HG03175 (cell line): ENCODE results near the gene ITIH3.
A peak's percentile ranks its signal among the peaks of the same experiment; 100 is the strongest.
"Not testable (repeated sequence)": the region's sequence is repeated elsewhere in the genome, so short reads cannot be mapped to it uniquely, and the experiment has no call there.

Source experiments
- ATAC-seq: cut with Tn5 transposase; IDR thresholded peaks from one replicate; pipeline ENCODE4 v1.9.1; 2021; ENCODE audit warnings: mild to moderate bottlenecking, moderate library complexity; ENCODE audit not compliant: unreplicated experiment

Gene ITIH3, protein sequence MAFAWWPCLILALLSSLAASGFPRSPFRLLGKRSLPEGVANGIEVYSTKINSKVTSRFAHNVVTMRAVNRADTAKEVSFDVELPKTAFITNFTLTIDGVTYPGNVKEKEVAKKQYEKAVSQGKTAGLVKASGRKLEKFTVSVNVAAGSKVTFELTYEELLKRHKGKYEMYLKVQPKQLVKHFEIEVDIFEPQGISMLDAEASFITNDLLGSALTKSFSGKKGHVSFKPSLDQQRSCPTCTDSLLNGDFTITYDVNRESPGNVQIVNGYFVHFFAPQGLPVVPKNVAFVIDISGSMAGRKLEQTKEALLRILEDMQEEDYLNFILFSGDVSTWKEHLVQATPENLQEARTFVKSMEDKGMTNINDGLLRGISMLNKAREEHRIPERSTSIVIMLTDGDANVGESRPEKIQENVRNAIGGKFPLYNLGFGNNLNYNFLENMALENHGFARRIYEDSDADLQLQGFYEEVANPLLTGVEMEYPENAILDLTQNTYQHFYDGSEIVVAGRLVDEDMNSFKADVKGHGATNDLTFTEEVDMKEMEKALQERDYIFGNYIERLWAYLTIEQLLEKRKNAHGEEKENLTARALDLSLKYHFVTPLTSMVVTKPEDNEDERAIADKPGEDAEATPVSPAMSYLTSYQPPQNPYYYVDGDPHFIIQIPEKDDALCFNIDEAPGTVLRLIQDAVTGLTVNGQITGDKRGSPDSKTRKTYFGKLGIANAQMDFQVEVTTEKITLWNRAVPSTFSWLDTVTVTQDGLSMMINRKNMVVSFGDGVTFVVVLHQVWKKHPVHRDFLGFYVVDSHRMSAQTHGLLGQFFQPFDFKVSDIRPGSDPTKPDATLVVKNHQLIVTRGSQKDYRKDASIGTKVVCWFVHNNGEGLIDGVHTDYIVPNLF

DNA sequence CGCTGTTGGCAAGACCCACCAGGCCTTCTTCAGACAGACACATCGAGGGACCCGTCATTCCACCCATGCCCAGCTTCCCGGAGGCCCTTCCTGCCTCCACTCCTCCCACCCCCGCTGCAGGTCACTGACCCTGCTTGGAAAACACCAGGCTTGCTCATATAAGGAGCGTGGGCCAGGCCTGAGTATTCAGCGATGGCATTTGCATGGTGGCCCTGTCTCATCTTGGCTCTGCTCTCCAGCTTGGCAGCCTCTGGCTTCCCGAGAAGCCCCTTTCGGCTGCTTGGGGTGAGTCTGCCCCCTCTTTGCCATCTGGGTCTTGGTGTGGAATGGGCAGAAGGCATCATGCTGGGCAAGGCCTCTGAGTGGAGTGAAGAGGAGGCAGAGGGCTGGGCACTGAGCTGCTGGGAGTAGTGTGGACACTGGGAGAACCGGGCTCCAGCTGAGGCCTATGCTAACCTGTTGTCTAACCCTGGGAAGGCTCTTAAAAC is at the start of gene ITIH3:
ITIH3 (plus strand) TSS at position 185 of the 488 bp plus-strand sequence; CDS start at position 193, 8 bp downstream.
- no peak for ATAC-seq

DNA sequence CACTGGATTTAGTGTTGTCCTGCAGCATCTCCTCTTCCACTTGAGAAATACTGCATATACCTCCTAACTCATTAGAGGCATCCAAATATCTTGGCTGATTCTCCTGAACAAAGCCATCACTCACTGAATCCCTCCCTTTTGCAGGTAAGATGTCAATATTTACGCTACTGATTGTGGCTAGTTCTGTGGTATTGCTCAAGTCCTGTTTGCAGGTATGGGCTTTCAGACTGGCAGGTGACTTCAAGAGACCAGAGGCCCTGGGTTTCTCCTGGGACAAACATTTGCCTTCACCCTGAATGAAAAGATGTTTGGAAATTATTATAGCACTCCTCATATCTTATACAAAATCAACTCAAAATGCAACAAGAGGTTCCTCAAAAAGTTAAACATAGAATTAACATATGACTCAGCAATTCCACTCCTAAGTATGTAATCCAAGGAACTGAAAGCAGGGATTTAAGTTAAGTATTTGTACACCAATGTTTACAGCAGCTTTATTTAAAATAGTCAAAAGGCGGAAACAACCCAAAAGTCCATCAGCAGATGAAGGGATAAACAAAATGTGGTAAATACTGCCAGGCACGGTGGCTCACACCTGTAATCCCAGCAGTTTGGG is 42.4 kb upstream of the ITIH3 start:
- no peak for ATAC-seq

DNA sequence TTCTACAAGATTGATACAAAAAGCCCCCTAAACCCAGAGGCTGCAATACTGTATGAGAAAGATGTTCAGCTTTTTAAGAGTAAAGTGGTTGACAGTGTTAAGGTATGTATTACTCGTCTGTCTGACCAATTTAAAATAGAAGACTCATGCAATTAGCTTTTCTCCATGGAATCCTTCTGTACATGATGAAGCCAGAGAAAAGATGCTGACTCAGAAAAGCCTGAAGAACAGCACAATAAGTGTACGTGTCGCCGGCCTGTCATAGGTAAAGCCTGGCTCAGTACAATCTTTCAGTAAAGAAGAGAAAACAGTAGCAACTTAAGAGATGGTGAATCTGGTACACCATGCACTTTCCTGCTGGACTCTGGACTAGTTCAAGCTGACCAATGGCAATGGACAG is 40.2 kb upstream of the ITIH3 start:
- no peak for ATAC-seq

DNA sequence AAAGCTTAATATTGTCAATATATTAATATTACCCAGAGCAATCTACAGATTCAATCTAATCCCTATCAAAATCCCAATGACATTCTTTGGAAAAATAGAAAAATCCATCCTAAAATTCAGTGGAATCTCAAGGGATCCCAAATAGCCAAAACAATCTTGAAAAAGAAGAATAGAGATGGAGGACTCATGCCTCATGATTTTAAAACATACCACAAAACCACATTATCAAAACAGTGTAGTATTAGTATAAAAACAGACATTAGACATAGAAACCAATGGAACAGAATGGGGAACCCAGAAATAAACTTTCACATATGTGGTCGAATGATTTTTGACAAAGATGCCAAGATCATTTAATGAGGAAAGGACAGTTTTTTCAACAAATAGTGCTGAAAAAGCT is 38.5 kb upstream of the ITIH3 start:
- ATAC-seq: no peak

DNA sequence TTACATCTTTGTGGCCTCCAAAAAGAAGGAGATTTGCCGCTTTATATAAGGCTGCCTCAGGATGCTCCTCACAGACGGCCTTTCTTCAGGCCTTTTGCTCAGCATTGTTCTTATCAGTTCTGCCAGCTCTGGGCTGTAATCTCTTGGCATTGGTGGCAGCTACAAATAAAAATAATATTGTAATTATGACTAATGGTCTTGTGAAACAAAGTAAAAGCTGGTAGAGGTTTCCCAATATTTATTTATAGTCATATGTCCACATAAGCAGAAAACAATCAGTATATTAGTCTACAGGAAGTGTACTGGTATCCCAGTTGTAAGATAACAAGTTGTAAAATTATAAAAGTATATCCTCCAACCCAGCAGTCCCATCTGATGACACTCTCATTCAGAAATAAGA is 31.1 kb upstream of the ITIH3 start:
- ATAC-seq: no peak

DNA sequence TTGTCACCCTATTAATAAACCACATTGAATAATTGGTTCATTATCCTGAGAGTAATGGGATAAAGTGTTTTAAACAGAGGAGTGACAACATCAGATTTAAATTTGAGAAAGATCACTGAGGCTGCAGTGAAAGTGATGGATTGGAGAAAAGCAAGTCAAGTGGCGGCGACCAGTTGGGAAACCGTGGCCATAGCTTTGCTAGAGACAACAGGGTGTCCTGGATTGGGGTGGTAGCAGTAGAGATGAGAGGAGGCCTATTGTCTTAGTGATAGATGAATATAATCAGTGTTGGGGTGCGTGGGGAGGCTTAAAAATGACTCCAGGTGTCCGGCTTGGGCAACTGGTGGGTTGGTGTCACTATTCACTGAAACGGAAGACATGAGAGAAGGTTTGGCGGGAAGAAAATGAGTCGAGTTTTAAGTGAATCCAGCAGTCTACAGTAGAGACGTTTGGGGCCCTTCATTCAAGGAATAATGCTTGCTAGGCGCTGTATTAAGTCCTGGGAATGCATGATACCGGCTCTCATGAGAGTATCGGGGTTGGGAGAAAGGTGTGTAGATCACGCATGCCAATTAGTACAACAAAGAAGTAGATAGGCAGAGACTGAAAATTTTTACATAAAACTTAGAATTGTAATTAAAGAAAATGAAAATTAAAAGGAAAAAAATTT is 24.7 kb upstream of the ITIH3 start:
- no peak for ATAC-seq

DNA sequence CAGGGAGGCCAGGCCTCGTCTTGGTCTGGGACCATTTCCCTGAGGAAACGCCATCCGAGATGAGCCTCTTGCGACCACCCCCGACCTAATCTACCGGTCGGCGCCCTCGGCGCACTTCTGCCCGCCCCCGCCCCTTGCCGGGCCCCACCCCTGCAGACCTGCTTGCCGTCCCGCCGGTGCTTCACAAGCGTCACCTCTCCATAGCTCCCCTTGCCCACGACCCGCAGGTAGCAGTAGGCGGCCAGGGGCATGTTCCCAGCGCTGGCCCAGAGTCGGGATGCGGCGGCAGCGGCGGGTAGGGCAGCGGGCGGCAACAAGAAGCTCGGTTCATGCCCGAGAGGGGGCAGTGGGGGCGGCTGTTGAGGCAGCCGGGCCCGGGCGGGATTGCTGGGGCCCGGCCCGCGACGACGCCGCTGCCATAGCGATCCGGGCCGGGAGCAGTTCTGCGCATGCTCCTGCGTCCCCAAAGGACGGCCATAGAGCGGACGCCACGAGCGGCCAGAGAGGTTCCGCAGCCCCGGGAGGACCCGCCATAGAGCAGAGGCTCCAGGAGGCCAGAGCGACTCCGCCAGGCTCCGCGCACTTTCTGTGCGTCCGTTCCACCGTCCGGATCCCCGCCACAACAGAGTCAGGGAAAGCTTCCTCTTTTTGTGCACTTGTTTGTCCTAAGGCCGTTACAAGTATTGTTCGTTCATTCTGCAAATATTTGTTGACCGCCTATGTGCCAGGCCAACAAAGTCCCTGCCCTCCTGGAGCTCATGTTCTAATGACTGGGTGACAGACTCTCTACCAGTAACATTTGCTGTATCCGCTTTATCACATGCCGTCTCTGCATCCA is 23.9 kb upstream of the ITIH3 start, which contains the start of gene NEK4:
NEK4 (minus strand) TSS at position 445 of the 838 bp plus-strand sequence; CDS start at position 251, 194 bp downstream.
- peak; percentile 97 for ATAC-seq

DNA sequence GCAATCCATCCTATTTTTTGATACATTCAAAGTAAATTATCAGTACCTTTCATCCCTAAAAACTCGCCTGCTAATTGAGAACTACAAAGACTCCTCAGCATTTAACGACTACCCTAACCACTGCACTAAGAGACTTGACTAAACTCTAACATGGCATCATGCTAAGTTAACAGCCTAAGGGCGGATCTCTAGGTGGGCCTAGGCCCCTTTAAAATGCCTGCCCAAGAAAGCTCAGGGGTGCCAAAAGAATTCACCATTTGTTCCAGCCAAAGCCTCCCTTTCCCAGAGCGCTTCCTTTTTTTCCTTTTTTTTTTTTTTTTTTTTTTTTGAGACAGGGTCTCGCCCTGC is 23.3 kb upstream of the ITIH3 start:
- peak; percentile 14 for ATAC-seq

GRCh38 chr3:52771702-52772101 is 22.9 kb upstream of the ITIH3 start:
- no peak for ATAC-seq

DNA sequence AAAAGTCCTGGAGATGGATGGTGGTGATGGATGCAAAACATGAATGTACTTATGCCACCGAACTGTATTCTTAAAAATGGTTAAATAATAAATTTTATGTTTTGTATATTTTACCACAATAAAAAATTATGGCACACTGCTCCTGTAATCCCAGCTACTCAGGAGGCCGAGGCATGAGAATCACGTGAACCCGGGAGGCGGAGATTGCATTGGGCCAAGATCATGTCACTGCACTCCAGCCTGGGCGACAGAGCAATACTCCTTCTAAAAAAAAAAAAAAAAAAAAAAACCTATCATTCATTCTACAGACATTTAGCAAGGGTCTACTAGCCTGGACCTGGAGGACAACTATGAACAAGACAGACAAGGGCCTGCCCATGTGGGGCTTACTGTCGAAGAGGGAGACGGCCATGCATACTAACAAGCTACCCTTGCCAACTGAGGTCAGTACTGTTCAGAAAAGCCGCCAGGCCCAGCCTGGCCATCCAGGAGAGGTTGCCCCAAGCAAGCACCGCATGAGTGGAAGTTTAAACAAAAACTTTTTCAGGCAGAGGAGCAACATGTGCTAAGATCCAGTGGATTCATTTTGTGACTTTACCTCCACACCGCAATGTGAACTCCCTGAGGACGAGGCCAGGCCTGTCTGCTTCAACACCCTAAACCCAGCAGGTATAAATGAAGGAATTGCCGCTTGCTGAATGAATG is 21.1 kb upstream of the ITIH3 start:
- no peak for ATAC-seq

DNA sequence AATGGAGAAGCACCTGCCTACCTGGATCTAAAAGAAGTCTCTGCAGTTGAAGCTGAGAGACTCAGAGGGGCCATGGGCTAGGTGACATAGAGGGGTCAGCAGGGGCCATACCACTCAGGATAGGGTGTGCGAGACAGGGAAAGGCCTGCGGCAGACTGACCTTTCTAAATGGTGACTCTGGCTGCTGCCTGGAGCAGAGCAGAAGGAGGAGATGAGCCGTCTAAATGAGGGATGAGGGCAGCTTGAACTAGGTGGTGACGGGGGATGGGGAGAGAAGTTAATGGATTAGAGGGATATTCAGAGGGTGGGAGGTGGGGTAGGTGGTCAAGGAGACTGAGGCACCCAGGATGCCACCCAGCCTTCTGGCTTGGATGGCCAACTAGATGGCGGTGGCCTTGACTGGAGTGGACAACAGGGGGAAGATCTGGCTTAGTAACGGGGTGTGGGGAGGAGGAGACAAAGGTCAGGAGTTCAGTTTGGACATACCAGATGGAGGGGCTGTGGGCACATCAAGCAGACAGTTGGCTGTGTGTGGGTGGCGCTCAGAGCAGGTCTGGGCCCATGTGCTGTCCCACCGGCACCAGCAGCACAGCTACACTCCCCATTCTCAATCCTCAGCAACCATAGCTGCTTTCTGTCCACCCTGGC is 20.4 kb upstream of the ITIH3 start:
- ATAC-seq: no peak

DNA sequence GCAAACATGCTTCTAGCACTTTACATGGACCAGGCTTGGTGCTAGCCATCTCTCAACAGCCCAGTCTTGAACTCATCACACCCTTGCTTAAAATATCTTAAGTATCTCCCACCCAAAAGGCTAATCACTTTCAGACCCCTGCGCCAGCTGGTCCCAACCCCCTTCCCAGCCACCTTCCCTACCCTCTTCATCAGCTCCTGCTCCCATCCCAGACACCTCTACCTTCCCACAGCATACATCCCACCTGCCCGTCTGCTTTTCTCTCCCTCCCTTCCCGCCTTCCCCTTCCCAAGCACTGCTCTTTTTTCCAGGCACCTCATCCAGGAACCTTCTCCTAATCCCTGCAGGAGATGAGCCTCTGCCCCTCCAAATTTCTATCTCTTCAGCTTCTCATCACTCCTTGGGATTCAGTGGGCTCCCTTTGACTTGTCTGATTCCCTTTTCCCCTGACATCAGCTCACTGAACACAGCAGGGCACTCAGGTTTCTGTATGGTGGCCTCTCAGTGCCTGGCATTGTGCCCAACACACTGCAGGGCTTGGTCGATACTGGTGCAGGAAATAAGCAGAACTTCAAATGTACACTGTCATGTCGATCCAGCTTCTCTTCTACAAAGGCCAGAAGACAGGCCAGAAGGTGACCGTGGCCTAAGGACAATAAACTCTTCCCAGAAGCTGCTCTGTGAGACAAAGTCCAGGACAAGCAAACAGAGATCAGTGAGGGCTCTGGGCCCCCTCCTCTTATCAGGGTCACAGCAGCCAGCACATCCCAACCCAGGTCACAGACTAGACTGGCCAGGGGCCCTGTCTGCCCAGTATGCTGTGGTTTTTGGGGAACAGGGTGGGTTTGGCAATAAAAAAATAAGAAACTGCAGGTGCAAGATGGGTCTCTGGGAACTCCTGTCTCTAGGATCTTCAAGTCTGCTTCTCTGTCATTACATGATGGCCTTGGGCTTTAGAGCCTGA is 19.4 kb upstream of the ITIH3 start:
- ATAC-seq: no peak

DNA sequence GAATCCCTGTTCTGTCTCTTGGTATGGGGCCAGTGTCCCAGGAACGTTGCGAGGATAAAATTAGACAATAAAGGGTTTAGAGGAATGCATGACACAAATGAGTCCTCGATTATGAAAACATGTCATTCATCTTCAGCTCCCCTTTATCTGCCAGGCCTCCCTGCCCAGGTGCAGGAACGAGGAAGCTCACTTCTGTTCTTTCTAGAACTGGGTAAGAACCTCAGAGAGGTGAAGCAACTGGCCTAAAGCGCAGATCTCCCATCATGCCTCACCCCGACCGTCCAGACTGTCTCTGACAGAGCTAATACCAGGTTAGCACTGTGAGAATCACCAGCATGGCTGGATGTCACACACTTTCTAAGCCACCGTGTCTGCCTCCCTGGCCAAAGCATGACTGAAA is 18.7 kb upstream of the ITIH3 start:
- ATAC-seq: no peak

DNA sequence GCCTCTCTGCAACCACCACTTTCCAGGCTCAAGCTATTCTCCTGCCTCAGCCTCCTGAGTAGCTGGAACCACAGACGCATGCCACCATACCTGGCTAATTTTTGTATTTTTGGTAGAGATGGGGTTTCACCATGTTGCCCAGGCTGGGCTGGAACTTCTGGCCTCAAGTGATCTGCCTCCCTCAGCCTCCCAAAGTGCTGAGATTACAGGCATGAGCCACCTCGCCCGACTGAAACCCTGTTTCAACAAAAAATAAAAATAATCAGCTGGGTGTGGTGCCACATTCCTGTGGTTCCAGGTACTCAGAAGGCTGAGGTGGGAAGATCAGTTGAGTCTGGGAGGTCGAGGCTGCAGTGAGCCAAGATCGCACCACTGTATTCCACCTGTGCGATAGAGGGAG is 18.1 kb upstream of the ITIH3 start:
- ATAC-seq: not testable (repeated sequence)

- ATAC-seq: no peak
Measured at GRCh38 chr3:52777127-52777958, 17.3 kb upstream of the ITIH3 start, which contains the start of gene ITIH1. Gene ITIH1 (plus strand): TSS chr3:52777599. CDS start chr3:52777616, 17 bp downstream.

DNA sequence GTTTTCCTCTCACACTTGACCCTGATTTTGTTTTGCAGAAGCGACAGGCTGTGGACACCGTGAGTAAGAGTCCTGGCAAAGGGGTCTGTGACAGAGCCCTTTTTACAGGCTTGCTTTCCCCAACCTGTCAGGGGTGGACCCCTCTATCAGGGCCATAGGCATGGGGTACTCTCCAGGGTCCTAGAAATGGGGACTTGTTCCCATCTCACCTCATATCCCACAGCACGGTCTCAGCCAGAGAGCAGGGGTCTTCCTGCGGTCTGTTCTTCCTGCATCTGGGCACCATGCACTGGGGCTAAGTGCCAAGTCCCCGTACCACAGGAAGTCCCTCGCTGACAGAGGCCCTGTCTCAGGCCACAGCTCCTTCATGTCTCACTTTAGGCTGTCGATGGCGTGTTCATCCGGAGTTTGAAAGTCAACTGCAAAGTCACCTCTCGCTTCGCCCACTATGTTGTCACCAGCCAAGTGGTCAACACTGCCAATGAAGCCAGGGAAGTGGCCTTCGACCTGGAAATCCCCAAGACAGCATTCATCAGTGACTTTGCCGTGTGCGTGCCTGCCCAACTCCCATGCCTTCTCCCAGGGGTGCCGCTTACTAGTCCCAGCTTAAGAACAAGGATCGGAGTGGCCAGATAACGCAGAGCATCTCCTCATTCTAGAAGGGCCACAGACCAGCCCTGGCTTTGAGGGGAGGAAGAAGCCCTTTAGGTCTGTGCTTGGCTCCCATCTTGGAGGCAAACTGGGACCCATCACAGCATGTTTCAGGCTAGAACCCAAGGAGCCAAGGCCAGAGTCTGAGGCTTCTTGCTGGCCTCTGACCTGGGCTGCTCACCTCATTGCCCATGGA is 16.4 kb upstream of the ITIH3 start:
- no peak for ATAC-seq
